Liver (tissue), 9 donors: ENCODE measurements around the gene CD63. TPM values are rescaled to one million over a fixed set of nuclear protein-coding genes. Genes with fewer than 3 reads are reported as not detected.
A peak's percentile ranks its signal among the peaks of the same experiment; 100 is the strongest.

ENCODE experiments used
- DNase-seq: peaks from one replicate; pipeline ENCODE4 v3.0.0-alpha.2; 2017; ENCODE audit warnings: low spot score
- H3K27ac ChIP-seq, 2 donors: one replicate each; pipeline ENCODE4 v1.7.0; 2013; ENCODE audit warnings: inconsistent platforms in 2 of 2, low read length in 2 of 2, control low read depth in 1 of 2, low read depth in 1 of 2, mild to moderate bottlenecking in 1 of 2
- H3K27me3 ChIP-seq, 4 donors: one replicate each; pipeline versions ENCODE4 v1.6.1 to v1.7.0; 2013; ENCODE audit warnings: low read length in 3 of 4, inconsistent platforms in 1 of 4, mild to moderate bottlenecking in 1 of 4, moderate library complexity in 1 of 4; ENCODE audit not compliant: control insufficient read depth in 4 of 4, insufficient read depth in 4 of 4
- H3K36me3 ChIP-seq, 4 donors: one replicate each; pipeline versions ENCODE4 v1.6.1 to v1.7.0; 2013; ENCODE audit warnings: low read length in 3 of 4, mild to moderate bottlenecking in 3 of 4, low read depth in 1 of 4, moderate library complexity in 1 of 4; ENCODE audit not compliant: control insufficient read depth in 4 of 4, insufficient read depth in 3 of 4
- H3K4me1 ChIP-seq, 4 donors: one replicate each; pipeline versions ENCODE4 v1.6.1 to v1.7.0; 2013; ENCODE audit warnings: low read length in 3 of 4, mild to moderate bottlenecking in 3 of 4, moderate library complexity in 1 of 4; ENCODE audit not compliant: control insufficient read depth in 4 of 4, insufficient read depth in 4 of 4
- H3K4me3 ChIP-seq, 3 donors: one replicate each; pipeline versions ENCODE4 v1.6.1 to v1.7.0; 2013; ENCODE audit warnings: low read length in 3 of 3, control low read depth in 1 of 3, low read depth in 1 of 3, mild to moderate bottlenecking in 1 of 3
- H3K9ac ChIP-seq, 2 donors: one replicate each; pipeline ENCODE4 v1.7.0; 2013; ENCODE audit warnings: low read length in 2 of 2, mild to moderate bottlenecking in 2 of 2, moderate library complexity in 2 of 2, control low read depth in 1 of 2, low read depth in 1 of 2
- H3K9me3 ChIP-seq, 4 donors: one replicate each; pipeline versions ENCODE4 v1.6.1 to v1.7.0; 2013; ENCODE audit warnings: low read length in 3 of 4; ENCODE audit not compliant: control insufficient read depth in 4 of 4
- ATF3 ChIP-seq: IDR thresholded peaks from 2 replicates; pipeline ENCODE4 v1.6.1; 2016; ENCODE audit warnings: antibody characterized with exemption
- EGR1 ChIP-seq, 2 donors: IDR thresholded peaks; 2 replicates each; pipeline ENCODE4 v1.6.1; 2016 to 2018; ENCODE audit warnings: antibody characterized with exemption in 2 of 2, low read depth in 2 of 2
- GABPA ChIP-seq, 2 donors: IDR thresholded peaks in 1 of 2; conservative IDR thresholded peaks in 1 of 2; 2 replicates each; pipeline ENCODE4 v1.6.1; 2016; ENCODE audit warnings: antibody characterized with exemption in 2 of 2, mild to moderate bottlenecking in 1 of 2, moderate library complexity in 1 of 2
- HNF4A ChIP-seq, 2 donors: conservative IDR thresholded peaks; 2 replicates each; pipeline ENCODE4 v1.6.1; 2016; ENCODE audit warnings: antibody characterized with exemption in 2 of 2, mild to moderate bottlenecking in 2 of 2
- HNF4G ChIP-seq: IDR thresholded peaks from 2 replicates; pipeline ENCODE4 v1.6.1; 2016; ENCODE audit warnings: antibody characterized with exemption
- JUND ChIP-seq, 2 donors: IDR thresholded peaks; 2 replicates each; pipeline ENCODE4 v1.6.1; 2016; ENCODE audit warnings: antibody characterized with exemption in 2 of 2
- MAX ChIP-seq: IDR thresholded peaks from 2 replicates; pipeline ENCODE4 v1.6.1; 2016; ENCODE audit warnings: antibody characterized with exemption
- NR2F2 ChIP-seq: IDR thresholded peaks from 2 replicates; pipeline ENCODE4 v1.6.1; 2016; ENCODE audit warnings: antibody characterized with exemption
- RAD21 ChIP-seq, 2 donors: IDR thresholded peaks; 2 replicates each; pipeline ENCODE4 v1.6.1; 2016; ENCODE audit warnings: antibody characterized with exemption in 2 of 2, mild to moderate bottlenecking in 2 of 2
- RXRA ChIP-seq, 2 donors: IDR thresholded peaks; 2 replicates each; pipeline ENCODE4 v1.6.1; 2017 to 2018; ENCODE audit warnings: antibody characterized with exemption in 2 of 2, mild to moderate bottlenecking in 1 of 2
- SP1 ChIP-seq: IDR thresholded peaks from 2 replicates; pipeline ENCODE4 v1.6.1; 2018; ENCODE audit warnings: antibody characterized with exemption, mild to moderate bottlenecking
- WGBS: extraction: QIAGEN DNeasy Blood & Tissue Kit; methylation state at CpG from one replicate; pipeline ENCODE4 v1.1.7; 2013; 5-methylcytosine and 5-hydroxymethylcytosine counted together
- polyA plus RNA-seq, 2 donors: library from polyadenylated mRNA; stranded (reverse) in 1 of 2; unstranded in 1 of 2; fragments of 200-250 nt in 1 of 2; fragments of >200 nt in 1 of 2; fragmentation: Nextera tagmentation in 1 of 2; extraction: Ambion mirVana in 1 of 2; gene quantifications; one replicate each; pipeline versions ENCODE4 v1.2.1 to v1.2.3, GENCODE V29; 2013 to 2015
- total RNA-seq, 2 donors: library from RNA; depleted of rRNA; stranded (reverse); fragments of >200 nt; gene quantifications; one replicate each; pipeline ENCODE4 v1.2.3, GENCODE V29; 2014
- TF ChIP-seq, protein P1 (sequence below): fragments of 150-350 bp; IDR thresholded peaks from 2 replicates; pipeline ENCODE4 v1.5.1; 2017; ENCODE audit warnings: improper control_type of control experiment, low read depth, low read length; ENCODE audit not compliant: missing input control
- TF ChIP-seq, protein P2 (sequence below): IDR thresholded peaks from 2 replicates; pipeline ENCODE4 v1.6.1; 2016; ENCODE audit warnings: antibody characterized with exemption
- donor health status: healthy.
- donor health status: healthy.
- donor health status: healthy.
- donor health status: healthy.
- donor health status: healthy.

Gene CD63
- total and polyA plus RNA-seq, 4 donors: 185 to 373 (median 338) TPM

DNA sequence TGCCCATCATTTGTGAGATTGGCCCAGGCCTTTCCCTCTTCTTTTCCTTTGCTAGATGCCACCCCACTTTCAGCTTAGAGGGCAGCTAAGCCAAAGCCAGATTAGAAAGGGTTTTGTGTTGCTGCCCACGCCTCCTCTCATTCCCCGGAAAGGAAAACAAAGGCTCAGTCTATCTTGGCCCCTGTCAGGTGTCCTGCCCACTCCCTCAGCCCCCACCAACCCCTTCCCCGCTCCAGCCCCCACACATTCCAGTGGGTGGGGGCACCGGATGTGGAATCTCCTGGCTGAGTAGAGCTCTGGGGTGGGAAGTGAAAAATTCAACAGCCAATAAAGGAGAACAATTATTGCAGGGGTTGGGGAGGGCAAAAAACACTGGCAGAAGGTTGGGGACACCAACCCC is 10.8 kb downstream of the CD63 start:
- DNase-seq: no peak
- H3K27ac ChIP-seq: no peak overlapping the region
- H3K27me3 ChIP-seq: no peaks in the 10 kb centered on the region
- peaks cover 20 to 63% (median 51%) of the 10 kb centered on the region in 4 donors for H3K4me1 ChIP-seq
- no peaks in the 10 kb centered on the region for H3K36me3 ChIP-seq
- H3K4me3 ChIP-seq: no peak overlapping the region
- WGBS: 70% methylated on average over 4 of the region's 4 CpGs
- TF ChIP-seq SP1: no peak
- no peak for TF ChIP-seq MAX
- no peak for TF ChIP-seq ATF3
- TF ChIP-seq RXRA (IDR thresholded peaks at IDR 0.05): no peak
- TF ChIP-seq, protein P1, sequence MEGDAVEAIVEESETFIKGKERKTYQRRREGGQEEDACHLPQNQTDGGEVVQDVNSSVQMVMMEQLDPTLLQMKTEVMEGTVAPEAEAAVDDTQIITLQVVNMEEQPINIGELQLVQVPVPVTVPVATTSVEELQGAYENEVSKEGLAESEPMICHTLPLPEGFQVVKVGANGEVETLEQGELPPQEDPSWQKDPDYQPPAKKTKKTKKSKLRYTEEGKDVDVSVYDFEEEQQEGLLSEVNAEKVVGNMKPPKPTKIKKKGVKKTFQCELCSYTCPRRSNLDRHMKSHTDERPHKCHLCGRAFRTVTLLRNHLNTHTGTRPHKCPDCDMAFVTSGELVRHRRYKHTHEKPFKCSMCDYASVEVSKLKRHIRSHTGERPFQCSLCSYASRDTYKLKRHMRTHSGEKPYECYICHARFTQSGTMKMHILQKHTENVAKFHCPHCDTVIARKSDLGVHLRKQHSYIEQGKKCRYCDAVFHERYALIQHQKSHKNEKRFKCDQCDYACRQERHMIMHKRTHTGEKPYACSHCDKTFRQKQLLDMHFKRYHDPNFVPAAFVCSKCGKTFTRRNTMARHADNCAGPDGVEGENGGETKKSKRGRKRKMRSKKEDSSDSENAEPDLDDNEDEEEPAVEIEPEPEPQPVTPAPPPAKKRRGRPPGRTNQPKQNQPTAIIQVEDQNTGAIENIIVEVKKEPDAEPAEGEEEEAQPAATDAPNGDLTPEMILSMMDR: no peak
- TF ChIP-seq NR2F2: no peak
- no peak for TF ChIP-seq HNF4G
- no peak overlapping the region for H3K9ac ChIP-seq
- H3K9me3 ChIP-seq: no peaks in the 10 kb centered on the region

GRCh38 chr12:55717011-55718007 is 11.5 kb downstream of the CD63 start:
- no peak for DNase-seq
- no peak for TF ChIP-seq JUND (IDR thresholded peaks at IDR 0.05)
- TF ChIP-seq HNF4G: no peak
- TF ChIP-seq, protein P2, sequence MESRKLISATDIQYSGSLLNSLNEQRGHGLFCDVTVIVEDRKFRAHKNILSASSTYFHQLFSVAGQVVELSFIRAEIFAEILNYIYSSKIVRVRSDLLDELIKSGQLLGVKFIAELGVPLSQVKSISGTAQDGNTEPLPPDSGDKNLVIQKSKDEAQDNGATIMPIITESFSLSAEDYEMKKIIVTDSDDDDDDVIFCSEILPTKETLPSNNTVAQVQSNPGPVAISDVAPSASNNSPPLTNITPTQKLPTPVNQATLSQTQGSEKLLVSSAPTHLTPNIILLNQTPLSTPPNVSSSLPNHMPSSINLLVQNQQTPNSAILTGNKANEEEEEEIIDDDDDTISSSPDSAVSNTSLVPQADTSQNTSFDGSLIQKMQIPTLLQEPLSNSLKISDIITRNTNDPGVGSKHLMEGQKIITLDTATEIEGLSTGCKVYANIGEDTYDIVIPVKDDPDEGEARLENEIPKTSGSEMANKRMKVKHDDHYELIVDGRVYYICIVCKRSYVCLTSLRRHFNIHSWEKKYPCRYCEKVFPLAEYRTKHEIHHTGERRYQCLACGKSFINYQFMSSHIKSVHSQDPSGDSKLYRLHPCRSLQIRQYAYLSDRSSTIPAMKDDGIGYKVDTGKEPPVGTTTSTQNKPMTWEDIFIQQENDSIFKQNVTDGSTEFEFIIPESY: no peak
- no peak for TF ChIP-seq RXRA (IDR thresholded peaks at IDR 0.05)
- no peak for TF ChIP-seq HNF4A (conservative IDR thresholded peaks at IDR 0.05)
- TF ChIP-seq, protein P1: no peak
- TF ChIP-seq RAD21 (IDR thresholded peaks at IDR 0.05): no peak
- TF ChIP-seq GABPA (IDR thresholded peaks at IDR 0.05 in 1 of 2, conservative IDR thresholded peaks at IDR 0.05 in 1 of 2): no peak
- TF ChIP-seq ATF3: no peak
- TF ChIP-seq EGR1 (IDR thresholded peaks at IDR 0.05; ENCODE audit: low read depth in 2 of 2): no peak
- TF ChIP-seq SP1: no peak
- H3K36me3 ChIP-seq: no peaks in the 10 kb centered on the region
- no peaks in the 10 kb centered on the region for H3K9me3 ChIP-seq
- H3K4me1 ChIP-seq: peaks cover 21 to 66% (median 55%) of the 10 kb centered on the region in 4 donors
- H3K27me3 ChIP-seq: no peaks in the 10 kb centered on the region
- 70% methylated on average over 8 of the region's 8 CpGs for WGBS
- peak overlapping the region; percentile 40 to 91 for H3K27ac ChIP-seq
- no peak overlapping the region for H3K9ac ChIP-seq
- peak overlapping the region; percentile 71 to 92 (median 84) for H3K4me3 ChIP-seq
